HG03460 (cell line): Measurements from ENCODE around the gene RNASE1.
"Not testable (repeated sequence)": the region's sequence is repeated elsewhere in the genome, so short reads cannot be mapped to it uniquely, and the experiment has no call there.

ENCODE experiments used
- ATAC-seq: cut with Tn5 transposase; IDR thresholded peaks from one replicate; pipeline ENCODE4 v1.9.1; 2021; ENCODE audit not compliant: unreplicated experiment

The RNASE1 gene

GRCh38 chr14:20775043-20775442 lies 27.6 kb downstream of the RNASE1 start:
- ATAC-seq, result no peak

DNA sequence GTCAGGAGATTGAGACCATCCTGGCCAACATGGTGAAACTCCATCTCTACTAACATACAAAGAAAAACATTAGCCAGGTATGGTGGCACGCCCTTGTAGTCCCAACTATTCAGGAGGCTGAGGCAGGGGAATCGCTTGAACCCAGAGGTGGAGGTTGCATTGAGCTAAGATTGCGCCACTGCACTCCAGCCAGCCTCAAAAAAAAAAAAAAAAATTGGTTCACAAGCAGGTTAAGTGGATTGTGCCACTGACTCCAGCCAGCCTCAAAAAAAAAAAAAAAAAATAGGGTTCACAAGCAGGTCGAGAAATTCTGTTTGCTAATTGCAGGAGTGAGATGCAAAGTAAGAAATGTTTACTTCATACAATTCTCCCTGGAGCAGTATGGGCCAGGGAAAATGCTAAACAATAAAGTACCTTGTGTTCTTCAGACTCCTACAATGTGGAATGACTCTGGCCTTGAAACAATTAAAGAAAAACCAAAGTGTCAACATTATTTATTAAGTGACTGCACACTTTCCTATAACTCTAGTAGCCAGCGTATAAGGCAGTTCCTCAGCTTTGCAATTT lies 28.3 kb downstream of the RNASE1 start:
- no peak for ATAC-seq

DNA sequence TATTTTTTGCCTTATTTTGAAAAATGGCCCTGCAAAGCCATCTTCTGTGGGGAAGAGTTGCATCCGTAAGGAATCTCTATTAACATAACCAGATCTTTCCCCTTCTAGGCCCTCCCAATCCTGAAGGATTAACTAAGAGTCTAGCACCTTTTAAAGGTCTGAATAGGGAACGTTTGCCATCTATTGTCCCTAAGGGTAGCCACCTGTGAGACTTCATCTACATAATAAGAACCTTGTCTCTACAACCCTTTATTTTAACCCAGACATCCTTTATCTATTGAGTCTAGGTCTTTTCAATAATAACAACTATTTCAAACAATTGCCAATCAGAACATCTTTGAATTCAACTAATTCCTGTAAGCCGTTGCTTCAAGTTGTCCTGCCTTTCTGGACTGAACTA lies 30.0 kb downstream of the RNASE1 start:
- ATAC-seq, result no peak

DNA sequence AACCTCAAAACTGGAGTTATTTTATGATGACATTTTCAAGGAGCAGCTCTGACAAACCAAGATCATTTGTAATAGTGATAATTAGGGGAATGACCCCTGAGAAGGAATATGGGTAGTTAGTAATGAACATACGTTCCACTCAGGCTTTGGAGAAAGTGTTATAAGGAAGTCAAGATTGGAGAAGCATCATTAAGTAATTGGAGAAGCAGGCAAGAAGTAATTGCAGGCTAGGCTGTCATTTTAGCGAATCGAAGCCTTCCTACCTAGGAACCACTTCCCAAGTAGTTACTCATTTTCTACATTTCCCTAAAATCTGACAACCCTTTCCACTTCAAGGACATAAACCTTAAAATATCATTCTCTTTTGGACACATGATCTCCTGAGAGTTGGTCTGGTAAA lies 33.2 kb downstream of the RNASE1 start:
- no peak for ATAC-seq

- ATAC-seq, result no peak
Observed at GRCh38 chr14:20768593-20768892, 34.1 kb downstream of the RNASE1 start.

GRCh38 chr14:20760950-20761349 lies 41.7 kb downstream of the RNASE1 start:
- no peak for ATAC-seq

- ATAC-seq, result not testable (repeated sequence)
Observed at GRCh38 chr14:20759465-20759864, 43.2 kb downstream of the RNASE1 start.

GRCh38 chr14:20757965-20758364 lies 44.7 kb downstream of the RNASE1 start:
- ATAC-seq, result no peak

- ATAC-seq, result no peak
Observed at GRCh38 chr14:20755037-20755436, 47.6 kb downstream of the RNASE1 start.

DNA sequence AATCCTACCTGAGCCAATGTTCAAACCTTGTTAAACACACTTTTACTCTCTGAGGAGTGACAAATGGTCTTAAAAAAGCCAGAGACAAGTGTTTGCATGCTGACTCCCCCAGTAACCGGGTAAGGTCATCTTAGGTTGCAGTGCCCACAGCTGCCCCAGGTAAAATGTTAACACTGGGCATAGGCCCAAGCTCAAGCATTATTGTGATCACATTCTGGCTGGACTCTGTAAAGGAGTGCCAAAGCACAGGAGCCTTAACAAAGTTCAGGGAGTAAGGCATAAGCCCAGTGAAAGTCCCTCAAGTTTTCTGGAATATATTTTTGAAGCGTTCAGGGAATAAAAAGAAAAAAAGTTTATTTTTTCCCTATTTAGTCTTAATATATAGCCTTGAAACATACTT lies 48.3 kb downstream of the RNASE1 start:
- ATAC-seq, result no peak

GRCh38 chr14:20751963-20752562 lies 50.6 kb downstream of the RNASE1 start:
- no peak for ATAC-seq
